NCI-H2081 treated with DMSO at 0.1 percent for 48 hours (cell line): ENCODE measurements around the gene TMEM106C.

Experiments used
- DNase-seq: peaks from one replicate; lab custom pipeline; 2025; lab: John Stamatoyannopoulos, UW

Gene TMEM106C

DNA sequence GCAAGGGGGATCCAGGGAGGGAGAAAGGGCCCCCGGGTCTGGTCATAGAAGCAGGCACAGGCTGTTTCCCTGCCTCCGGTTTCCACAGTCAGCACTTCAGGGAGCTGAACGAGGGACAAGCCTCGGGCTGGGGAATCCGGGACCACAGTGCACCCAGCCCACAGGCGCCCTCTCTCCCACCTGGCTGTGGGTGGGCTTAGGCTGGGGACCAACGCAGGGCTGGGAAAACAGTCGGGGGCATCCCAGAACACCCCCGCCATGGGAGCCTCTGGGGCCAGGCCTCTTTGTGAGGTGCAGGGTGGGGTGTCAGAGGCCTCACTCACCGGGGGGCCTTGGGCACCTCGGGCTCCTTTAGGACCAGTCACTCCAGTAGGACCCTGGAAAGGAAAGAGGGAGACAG lies 16.3 kb downstream of the TMEM106C start:
- DNase-seq: no peak

DNA sequence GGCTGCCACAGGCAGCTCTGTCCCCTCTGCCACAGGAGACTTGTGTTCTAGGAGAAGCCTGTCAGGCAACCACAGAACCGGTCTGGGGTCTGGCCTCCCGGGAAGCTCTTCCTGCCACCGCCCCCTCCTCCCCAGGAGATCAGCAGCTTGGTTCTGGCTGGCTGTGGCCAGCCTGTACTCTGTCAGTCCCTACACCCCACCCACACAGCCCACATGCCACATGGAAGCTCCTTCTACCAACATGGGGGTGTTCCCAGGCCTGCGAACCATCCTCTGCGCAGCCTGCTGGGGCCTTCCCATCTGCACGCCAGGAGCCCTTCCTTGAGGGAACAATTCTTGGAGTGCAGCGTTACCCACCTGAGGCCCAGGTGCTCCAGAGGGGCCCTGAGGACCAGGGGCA lies 16.8 kb downstream of the TMEM106C start:
- DNase-seq: no peak

DNA sequence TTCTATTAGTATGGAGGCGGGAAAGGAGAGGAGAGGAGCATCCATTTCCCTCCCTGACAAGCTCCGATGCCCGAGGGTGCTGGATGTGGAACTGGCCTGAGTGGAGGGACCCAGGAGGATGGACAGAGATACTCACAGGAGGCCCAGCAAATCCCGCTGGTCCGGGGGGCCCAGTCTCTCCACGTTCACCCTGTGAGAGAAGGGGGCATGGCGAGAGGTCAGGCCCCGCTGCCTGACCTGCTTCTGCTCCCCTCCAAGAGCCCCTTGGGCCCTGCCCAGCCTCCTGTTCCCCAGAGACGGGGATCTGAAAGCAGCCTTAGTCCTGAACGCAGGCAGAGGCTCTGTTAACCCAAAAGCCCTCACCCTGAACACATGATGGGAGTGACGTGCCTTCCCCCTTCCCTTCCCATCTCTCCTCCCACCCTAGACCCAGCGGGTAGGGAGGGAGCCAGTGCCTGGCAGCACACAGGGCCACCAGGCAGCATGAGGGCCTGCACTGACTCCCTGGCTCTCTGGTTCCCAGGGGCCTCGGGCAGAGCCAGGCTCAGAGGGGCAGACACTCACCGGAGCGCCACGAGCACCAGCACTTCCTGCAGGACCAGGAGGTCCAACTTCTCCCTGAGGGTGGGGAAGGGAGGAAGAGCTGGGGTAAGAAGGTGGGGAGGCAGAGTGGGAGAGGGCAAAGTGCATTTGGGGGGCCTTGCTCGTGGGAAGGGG lies 17.5 kb downstream of the TMEM106C start:
- no peak for DNase-seq

DNA sequence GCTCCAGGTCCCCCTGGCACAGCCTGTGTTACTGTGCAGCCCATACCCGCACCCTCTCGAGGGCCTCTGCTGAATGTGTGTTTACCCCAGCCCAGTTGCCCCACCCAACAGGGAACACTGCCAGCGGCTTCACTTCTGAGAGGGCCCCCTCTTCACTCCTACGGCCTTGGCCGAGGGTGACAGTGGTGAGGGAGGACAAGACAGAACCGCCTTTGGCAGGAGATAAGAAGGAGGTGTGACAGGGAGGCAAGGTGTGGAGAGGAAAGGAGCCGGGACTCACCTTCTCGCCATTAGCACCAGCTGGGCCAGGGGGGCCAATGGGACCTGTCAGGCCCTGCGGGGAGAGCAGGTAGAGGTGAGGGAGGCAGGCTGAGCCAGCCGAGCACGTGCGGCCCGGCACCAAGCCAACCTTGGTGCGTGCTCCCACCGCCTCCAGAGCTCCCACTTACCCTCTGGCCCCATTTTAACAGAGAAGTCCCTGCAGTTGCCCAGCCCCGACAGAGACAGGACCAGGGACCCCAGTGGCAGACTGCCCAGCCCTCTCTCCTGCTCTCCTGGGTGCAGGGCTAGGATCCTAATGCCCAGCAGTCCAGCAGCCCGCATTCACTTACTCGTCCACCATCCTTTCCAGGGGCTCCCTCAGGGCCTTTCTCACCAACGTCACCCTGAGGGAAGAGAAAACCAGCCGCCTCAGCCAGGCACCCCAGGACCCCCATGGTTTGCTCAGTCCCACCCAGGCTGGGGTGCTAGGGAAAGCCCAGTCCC lies 18.3 kb downstream of the TMEM106C start:
- no peak for DNase-seq

DNA sequence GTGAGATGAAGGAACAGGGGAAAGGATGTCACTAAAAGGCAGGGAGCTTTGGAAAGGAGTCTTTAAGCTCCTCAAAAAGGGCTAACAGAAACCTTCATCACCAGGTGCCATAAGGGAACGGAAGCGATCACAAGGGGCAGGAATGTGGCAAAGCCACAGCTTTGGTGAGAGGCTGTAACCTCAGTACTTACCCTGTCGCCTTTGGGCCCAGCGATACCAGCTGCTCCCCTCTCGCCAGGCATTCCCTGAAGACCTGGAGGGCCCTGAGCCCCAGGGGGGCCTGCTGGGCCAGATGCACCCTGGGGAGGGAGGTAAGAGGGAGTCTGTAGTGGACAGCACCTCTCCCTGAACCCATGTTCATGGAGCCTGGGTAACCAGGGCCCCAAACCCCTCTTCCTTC lies 18.9 kb downstream of the TMEM106C start:
- no peak for DNase-seq

DNA sequence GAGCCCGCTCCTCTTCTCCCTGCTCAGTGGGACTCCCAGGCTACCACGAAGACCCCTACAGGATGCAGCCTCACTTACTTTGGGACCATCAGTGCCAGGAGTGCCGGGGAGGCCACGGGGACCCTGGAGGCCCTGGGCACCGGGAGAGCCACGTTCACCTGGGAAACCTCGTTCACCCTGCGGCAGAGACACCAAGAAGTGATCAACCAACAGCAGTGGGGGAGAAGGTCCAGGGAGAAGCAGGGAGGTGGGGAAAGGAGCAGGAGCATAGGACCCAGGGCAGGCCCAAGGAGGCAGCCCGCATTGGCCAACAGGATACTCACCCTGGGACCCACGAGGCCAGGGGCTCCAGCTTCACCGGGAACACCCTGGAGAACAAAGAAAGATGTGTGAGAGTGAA lies 19.4 kb downstream of the TMEM106C start:
- DNase-seq: no peak

DNA sequence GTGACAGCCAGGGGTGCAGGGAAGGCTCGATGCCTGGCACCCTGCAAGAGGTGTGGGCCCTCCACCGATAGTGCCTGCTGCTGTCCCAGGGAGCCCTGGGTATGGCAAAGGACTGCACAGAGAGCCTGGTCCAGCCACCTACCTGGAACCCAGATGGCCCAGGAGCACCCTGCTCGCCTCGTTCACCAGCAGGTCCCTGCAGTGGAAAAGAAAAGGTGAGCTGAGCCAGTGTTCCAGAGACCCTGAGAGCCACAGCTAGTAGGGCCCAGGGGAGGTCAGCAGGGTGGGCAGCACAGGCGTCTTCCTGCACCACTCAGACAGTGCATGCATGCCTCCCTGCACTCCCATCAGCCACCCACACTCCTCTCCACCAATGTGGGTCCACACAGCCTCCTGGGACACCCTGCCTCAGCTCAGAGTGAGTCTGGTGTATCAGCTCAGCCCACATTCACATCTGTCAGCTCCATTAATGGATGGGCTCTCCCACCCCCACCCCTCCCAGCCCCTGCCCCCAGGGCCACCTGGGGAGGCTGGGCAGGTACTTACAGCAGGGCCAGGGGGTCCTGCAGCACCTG lies 20.2 kb downstream of the TMEM106C start:
- no peak for DNase-seq

DNA sequence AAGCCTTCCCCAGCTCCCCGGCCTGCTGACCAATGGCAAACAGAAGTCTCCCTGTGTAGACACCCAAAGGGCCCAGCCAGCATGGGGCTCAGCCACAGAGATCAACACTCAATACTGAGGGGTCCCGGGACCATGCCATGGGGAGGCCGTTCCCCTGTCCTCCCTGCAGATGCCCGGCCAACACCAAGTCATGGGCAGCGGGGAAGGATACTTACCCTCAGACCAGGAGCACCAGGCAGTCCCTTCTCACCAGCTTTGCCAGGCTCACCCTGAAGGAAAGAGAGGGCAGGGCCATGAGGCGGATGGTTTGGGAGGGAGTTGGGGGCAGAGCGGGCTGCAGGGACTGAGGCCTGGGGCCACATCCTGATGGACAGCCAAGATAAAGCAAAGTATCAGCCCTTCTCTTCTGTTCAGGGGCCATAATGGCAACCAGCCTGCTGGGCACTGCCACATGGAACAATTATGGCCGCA lies 21.0 kb downstream of the TMEM106C start:
- no peak for DNase-seq

DNA sequence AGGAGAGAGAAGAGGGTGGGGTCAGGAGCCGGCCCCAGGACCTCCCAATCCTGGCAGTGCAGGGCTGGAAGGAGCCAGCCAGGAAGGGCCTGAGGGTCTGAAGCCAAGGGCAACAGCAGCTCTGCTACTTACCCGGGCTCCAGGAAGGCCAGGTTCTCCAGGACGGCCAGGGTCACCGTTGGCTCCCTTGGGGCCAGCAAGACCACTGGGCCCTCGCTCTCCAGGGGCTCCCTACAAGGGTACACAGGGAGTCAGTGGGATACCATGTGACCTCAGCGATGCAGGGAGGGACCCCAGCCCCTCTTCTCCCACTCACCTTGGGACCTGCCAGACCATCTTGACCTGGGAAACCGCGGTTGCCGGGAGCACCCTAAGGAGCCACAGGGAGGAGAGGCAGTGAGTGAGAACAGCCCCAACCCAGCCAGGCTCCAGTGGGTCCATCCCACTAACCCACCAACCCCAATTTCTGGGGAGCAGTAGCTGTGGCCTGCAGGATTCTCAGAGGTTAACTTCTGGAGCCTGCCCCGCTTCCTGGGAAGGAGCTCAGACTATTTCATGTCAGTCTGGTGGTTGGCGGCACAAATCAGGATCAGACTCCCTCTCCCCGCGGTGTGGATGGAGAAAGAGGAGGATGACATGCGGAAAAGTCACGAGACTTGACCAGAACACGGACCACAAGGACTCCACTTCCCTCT lies 22.3 kb downstream of the TMEM106C start:
- no peak for DNase-seq

DNA sequence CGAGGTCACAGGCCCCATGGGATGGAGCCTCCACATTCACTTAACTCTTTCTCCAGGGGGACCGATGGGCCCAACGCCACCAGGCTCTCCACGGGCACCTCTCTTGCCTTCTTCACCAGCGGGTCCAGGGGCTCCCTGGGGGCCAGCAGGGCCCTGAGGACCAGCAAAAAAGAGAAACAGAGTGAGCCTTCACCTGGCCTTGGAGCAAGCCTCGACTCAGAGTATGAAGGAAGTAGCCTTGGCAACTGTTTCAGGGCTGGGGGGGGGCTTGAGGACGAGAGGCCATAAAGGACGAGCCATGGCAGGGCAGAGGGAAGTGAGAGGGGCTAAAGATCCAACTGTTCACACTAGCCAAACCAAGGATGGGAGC lies 22.9 kb downstream of the TMEM106C start:
- no peak for DNase-seq

DNA sequence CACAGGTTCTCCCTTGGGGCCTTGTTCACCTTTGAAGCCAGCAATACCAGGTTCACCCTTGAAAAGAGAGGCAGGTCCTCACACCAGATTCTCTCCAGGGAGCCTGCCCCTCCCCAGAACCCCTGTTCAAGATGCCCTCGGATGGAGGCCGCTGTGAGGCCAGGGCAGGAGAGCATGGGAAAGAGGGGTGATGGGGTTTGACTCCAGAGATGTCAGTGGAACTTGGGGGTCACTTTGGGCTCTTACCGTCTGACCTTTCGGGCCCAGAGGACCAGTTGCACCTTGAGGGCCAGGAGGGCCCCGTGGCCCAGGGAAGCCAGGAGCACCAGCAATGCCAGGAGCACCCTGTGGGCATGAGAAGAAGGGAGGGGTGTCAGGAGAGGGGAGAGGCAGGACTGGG lies 23.4 kb downstream of the TMEM106C start:
- no peak for DNase-seq

DNA sequence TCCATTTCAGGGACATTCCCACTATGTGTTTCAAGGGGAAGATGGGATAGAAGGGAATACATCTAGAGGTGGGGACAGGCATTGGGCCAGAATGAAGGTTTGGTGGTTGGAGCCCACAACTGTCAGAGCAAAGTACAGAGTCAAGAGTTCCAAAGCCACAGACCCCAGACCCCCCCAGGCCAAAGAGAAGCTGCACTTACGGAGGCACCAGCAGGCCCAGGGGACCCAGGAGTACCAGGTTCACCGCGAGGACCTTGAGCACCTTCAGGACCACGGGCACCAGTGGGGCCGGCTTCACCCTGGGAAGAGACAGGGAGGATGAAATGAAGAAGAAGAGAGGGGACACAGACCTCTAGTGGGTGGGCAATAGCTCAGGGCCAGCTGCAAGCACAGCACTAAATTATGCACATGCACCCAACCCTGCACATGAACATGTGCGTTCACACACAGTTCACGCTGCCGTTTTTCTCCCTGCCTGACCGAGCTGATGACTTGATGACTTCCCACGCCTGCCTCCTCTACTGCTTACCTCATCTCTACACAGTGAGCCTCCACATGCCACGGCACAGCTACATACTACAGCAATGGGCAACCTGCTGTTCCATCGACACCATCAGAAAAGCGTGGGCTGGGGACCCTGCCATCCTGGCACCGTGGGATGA lies 24.1 kb downstream of the TMEM106C start:
- DNase-seq: no peak

DNA sequence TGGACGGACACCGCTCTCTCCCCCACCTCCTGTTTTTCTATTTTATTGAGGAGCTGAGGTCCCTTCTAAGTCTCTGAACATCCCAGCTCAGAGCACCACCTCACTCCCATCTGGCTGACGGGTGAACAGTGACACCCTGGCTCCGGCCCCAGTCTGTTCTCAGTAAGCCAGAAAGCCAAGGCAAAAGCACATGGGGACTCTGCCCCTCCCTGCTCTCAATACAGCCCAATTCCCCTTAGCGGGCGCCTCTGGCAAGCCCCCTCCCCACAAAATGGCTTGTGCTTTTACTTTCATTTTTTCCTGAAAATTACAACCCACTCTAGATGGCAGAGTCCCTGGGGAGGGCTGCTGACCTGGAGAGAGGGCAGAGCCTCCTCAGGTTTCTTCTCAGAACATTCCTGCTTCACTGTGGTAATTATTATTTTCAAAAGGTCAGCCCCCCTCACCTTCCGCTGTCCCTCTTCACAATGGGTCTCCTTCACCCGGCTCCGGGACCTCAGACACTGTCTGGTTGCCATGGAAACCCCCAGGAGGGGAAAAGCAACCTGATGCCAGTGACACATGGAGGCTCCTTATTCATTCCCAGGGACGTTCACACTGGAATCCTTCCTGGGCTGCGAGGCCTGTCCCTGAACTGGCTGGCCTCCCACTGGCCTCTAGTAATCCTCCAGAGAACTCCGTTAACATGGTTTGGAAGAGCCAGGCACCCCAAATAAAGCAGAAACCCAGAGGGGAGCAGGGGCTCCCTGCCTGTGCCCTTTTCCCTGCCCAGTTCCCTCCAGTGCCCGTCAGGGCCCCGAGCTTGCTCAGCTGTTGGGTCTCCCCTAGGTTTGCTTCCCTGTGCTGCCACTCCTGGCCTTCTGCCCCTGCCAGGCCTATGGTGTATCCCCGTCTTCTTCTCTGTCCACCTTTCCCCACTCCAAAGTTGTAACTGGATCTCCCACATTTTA lies 25.0 kb downstream of the TMEM106C start:
- no peak for DNase-seq

DNA sequence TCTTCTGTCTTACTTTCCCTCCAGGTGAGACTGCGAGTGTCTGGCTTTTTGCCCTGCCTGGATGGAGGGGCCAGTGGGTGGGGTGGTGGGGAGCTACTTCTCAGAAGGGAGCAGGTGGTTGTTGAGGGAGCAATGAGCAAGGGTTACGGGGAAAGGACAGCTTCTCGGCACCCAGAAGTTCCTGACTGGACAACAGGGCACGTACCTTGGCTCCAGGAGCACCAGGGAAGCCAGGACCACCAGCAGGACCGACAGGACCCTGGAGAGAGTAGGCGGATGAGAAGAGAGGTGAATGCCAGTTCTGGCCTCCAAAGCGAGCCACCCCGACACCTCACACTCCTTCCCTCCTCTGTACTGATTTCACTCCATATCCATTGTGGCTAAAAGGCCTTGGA lies 25.6 kb downstream of the TMEM106C start:
- no peak for DNase-seq

DNA sequence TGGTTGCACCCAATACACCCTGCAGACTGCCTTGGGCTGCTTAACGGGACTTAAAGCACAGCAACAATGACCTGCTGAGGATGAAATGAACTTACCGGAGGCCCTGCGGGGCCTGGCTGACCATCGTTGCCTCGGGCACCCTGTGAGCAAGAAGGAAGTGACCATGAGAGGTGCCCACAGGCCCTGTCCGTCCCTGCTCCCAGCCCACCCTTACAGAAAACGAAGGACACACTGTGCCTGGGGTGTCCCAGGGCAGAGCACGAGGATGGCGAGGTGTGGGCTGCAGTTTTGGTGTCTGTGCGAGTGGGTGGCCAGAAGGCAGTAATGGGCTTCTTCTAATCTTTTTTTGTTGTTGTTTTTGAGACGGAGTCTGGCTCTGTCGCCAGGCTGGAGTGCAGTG lies 26.3 kb downstream of the TMEM106C start:
- no peak for DNase-seq

DNA sequence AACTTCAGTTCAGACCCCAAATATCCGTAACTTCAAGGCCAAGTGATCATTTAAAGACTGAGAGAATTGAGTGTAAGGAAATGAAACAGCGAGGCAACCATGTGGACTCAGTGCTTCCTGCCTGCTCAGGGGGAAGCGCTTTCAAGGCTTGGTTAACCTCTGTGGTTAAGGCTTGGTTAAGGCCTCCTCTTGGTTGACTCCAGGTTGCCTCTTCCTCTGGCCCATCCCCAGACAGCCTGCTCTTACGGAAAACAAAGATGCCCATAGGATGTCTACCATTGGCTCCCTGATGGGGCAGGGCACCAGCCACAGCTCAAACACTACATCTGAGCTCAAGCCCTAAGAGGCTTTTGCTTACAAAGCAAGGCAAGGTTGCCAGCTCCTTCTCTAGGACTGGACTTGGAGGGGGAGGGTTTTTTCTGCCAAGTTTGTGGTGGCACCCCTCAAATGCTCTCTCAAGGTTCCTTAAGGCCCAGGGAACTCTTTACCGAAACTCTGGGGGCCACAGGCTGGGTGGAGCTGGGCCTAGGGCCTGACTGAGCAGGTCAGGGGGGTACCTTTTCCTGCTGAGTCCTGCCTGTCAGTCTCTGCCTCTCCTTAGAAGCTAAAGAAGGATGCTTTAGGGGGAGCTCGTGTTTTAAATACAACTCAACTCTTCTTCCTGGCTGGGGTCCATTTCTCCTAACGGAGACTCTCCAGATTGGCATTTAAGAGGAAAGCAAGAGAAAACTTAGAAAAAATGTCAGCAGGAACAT lies 27.1 kb downstream of the TMEM106C start:
- no peak for DNase-seq

DNA sequence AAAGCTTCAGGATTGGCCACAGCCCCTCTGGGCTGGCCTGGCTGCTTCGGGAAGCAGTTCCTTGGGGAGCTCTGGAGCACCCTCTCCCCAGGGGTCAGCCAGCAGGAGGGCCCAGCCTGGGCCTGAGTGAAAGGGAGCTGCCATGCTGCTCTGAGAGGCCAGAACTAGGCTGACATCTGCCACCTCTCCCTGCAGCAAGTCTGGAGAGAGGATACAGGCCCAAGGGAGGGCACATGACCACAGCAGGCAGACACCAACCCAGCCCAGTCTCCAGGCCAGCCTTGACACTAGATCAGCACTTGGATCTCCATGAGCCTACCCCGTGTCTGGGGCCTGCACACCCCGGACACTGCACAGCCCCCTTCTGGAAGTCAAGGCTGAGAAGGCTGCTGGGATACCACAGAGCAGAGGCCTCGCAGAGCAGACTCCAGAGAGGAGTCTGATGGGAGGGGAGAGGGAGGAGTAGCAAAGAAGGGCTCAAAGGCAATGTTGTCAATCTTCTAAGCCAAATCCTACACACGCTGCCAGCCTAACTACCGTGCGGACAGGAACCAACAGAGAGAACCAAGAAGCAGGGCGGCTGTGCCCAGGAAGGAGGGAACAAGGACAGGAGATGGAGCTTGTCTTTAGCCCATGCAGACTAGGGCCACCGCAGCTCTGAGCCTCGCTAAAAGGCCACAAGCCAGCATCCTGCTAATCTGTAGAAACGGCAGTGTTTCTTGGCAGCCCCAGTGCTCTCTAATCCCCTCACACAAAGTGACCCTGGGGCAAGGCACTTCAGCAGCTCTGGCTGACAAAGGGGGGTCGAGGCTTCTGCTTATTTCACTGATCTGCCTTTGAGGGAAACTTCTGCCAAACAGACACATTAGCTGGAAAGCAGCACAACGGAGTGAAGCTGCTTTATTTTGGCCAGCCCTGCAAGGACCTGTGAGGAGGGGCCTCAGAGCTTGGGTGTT lies 28.0 kb downstream of the TMEM106C start:
- DNase-seq: no peak

DNA sequence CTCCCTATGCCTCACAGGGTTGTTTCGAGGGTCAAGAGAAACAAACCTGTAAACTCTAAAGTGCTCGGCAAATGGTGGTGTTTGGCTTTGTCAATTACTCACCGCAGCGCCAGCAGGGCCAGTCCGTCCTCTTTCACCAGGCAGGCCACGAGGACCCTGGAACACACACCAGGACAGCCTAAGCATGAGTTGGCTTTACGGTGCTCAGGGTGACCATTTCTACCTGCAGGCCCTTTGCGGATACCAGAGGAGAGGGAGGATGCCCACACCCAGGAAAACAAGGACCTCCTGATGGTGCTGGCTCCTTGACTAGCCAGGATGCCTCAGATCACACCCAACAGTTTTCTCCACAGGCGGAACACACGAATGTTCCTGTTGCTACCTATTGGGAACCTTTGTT lies 29.4 kb downstream of the TMEM106C start:
- no peak for DNase-seq

DNA sequence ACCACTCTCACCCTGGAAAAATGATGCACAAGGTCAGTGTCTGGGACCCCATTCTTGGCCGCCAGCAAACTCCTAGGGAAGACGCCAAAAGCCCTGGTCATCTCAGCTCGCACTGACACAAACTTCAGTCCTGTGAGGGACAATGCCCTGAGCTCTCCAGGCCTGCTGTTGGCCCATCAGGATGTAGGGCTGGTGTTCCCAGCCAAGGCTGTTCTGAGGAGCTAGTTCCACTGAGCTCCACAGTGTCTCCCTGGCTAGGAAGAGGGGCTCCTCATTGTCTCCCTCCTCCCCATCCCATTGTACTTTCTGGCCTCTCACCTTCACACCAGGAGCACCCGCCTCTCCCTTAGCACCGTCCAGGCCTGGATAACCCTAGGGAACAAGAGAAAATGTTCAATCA lies 30.1 kb downstream of the TMEM106C start:
- DNase-seq: no peak
